ENCODE results near the gene HSD17B12. TPM values are rescaled to one million over a fixed set of nuclear protein-coding genes. Genes with fewer than 3 reads are reported as not detected.

Gene HSD17B12
- polyA plus RNA-seq, 3 donors: 13.3 to 35.5 (median 30.4) TPM

- Histone ChIP-seq H3K9ac (ENCODE audit: insufficient read depth, low read length, poor library complexity, severe bottlenecking) (no peak overlapping the region), H3K27me3 (ENCODE audit: control insufficient read depth in 2 of 2, insufficient read depth in 2 of 2, low read length in 2 of 2) (no peaks in the 10 kb centered on the region), H3K79me2 (ENCODE audit: insufficient read depth, low read length) (peaks cover 66% of the 10 kb centered on the region), H2AFZ (ENCODE audit: insufficient read depth, low read depth, low read length, poor library complexity, severe bottlenecking) (no peak overlapping the region), H4K20me1 (ENCODE audit: insufficient read depth, low read length) (no peaks in the 10 kb centered on the region), H3K4me2 (replicated peaks; ENCODE audit: extremely low read depth, low read length, poor library complexity, severe bottlenecking) (no peak overlapping the region), H3K36me3 (replicated peaks in 1 of 2; ENCODE audit: control insufficient read depth in 1 of 2, insufficient read depth in 2 of 2, low read length in 2 of 2) (no peaks in the 10 kb centered on the region), H3K27ac (ENCODE audit: low read depth in 1 of 2, low read length in 2 of 2) (no peak overlapping the region), H3K4me3 (replicated peaks in 1 of 3; ENCODE audit: low read depth in 2 of 3, low read length in 3 of 3) (no peak overlapping the region), H3K4me1 (ENCODE audit: control insufficient read depth in 1 of 2, insufficient read depth in 2 of 2, low read length in 2 of 2) (peaks cover 30 to 40% of the 10 kb centered on the region in 2 donors), H3K9me3 (replicated peaks in 1 of 2; ENCODE audit: control insufficient read depth in 1 of 2, insufficient read depth in 1 of 2, low read length in 2 of 2) (no peaks in the 10 kb centered on the region)
- no peak overlapping the region for H3K27ac Mint-ChIP-seq
- peaks cover 0 to 2% (median 0%) of the 10 kb centered on the region in 7 donors for H3K9me3 Mint-ChIP-seq
- no peaks in the 10 kb centered on the region for H3K27me3 Mint-ChIP-seq (ENCODE audit: low read depth in 3 of 3)
- no peak for TF ChIP-seq CTCF (IDR thresholded peaks at IDR 0.05)
- H3K4me3 Mint-ChIP-seq: no peak overlapping the region
- WGBS (ENCODE audit: insufficient coverage): no CpG with 5 or more reads among the region's 4 CpGs
- peaks cover 60% of the 10 kb centered on the region for H3K4me1 Mint-ChIP-seq
- no peak for DNase-seq
- peaks cover 18 to 28% of the 10 kb centered on the region in 2 donors for H3K36me3 Mint-ChIP-seq
- intact Hi-C loops (cut with micrococcal nuclease): loop anchor here in 1 of 2 donors (10.0 kb wide), 2 partner anchors 99 to 179 kb away; no protein-coding TSS in a partner anchor
Measured at GRCh38 chr11:43685440-43685839, 4.9 kb downstream of the HSD17B12 start.

GRCh38 chr11:43686207-43686606 lies 5.7 kb downstream of the HSD17B12 start:
- Mint-ChIP-seq H3K36me3 (peaks cover 18 to 28% of the 10 kb centered on the region in 2 donors), H3K4me1 (peaks cover 64% of the 10 kb centered on the region), H3K4me3 (no peak overlapping the region), H3K27me3 (ENCODE audit: low read depth in 3 of 3) (no peaks in the 10 kb centered on the region), H3K27ac (no peak overlapping the region), H3K9me3 (no peaks in the 10 kb centered on the region)
- no peaks in the 10 kb centered on the region for H3K27me3 ChIP-seq (ENCODE audit: control insufficient read depth in 2 of 2, insufficient read depth in 2 of 2, low read length in 2 of 2)
- WGBS (ENCODE audit: insufficient coverage): 60% methylated on average over 2 of the region's 5 CpGs
- peaks cover 70% of the 10 kb centered on the region for H3K79me2 ChIP-seq (ENCODE audit: insufficient read depth, low read length)
- H3K27ac ChIP-seq (ENCODE audit: low read depth in 1 of 2, low read length in 2 of 2): no peak overlapping the region
- H2AFZ ChIP-seq (ENCODE audit: insufficient read depth, low read depth, low read length, poor library complexity, severe bottlenecking): no peak overlapping the region
- H3K4me1 ChIP-seq (ENCODE audit: control insufficient read depth in 1 of 2, insufficient read depth in 2 of 2, low read length in 2 of 2): peaks cover 37 to 47% of the 10 kb centered on the region in 2 donors
- intact Hi-C loops (cut with micrococcal nuclease): loop anchor here in 1 of 2 donors (10.0 kb wide), 2 partner anchors 99 to 179 kb away; no protein-coding TSS in a partner anchor
- DNase-seq: no peak
- no peak for TF ChIP-seq CTCF (IDR thresholded peaks at IDR 0.05)
- no peaks in the 10 kb centered on the region for H4K20me1 ChIP-seq (ENCODE audit: insufficient read depth, low read length)
- no peak overlapping the region for H3K9ac ChIP-seq (ENCODE audit: insufficient read depth, low read length, poor library complexity, severe bottlenecking)
- H3K36me3 ChIP-seq (replicated peaks in 1 of 2; ENCODE audit: control insufficient read depth in 1 of 2, insufficient read depth in 2 of 2, low read length in 2 of 2): no peaks in the 10 kb centered on the region
- no peak overlapping the region for H3K4me2 ChIP-seq (replicated peaks; ENCODE audit: extremely low read depth, low read length, poor library complexity, severe bottlenecking)
- H3K4me3 ChIP-seq (replicated peaks in 1 of 3; ENCODE audit: low read depth in 2 of 3, low read length in 3 of 3): no peak overlapping the region
- H3K9me3 ChIP-seq (replicated peaks in 1 of 2; ENCODE audit: control insufficient read depth in 1 of 2, insufficient read depth in 1 of 2, low read length in 2 of 2): no peaks in the 10 kb centered on the region
